ENCODE results near the gene VKORC1.

The VKORC1 gene

DNA sequence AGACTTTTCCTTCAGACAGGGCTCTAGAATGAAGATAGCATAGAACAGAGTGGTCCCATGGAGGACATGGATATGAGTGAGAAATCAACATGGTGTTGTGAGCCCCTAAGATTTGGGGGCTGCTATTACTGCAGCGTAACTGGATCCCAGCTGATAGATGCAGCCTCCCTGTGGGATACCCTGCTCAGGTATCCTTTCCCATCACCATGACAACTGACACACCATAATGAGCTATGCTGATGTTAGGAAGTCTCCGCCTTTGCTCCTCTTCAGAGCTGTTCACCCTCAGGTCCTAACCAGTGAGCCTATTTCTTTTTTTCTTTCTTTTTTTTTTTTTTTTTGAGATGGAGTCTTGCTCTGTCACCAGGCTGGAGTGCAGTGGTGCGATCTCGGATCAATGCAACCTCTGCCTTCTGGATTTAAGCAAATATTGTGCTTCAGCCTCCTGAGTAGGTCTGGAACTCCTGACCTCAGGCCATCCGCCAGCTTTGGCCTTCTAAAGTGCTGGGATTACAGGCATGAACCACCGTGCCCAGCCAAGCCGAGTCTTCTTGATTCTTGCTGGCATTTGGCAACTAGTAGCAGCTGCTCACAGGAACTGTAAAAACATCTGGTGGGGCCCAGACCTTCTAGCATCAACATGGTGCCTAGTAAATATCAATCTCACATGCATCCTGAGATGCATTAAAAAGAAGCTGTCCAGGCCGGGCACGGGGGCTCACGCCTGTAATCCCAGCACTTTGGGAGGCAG is 44.1 kb downstream of the VKORC1 start:
- TF ChIP-seq GATA3 (IDR thresholded peaks at IDR 0.05; ENCODE audit: low read depth, low read length) (no peak), GATA2 (IDR thresholded peaks at IDR 0.05; ENCODE audit: low read depth, low read length) (no peak)

GRCh38 chr16:31043898-31044481 is 50.6 kb downstream of the VKORC1 start:
- no peak for TF ChIP-seq GATA2 (IDR thresholded peaks at IDR 0.05; ENCODE audit: low read depth, low read length)
- no peak for TF ChIP-seq GATA3 (IDR thresholded peaks at IDR 0.05; ENCODE audit: low read depth, low read length)

DNA sequence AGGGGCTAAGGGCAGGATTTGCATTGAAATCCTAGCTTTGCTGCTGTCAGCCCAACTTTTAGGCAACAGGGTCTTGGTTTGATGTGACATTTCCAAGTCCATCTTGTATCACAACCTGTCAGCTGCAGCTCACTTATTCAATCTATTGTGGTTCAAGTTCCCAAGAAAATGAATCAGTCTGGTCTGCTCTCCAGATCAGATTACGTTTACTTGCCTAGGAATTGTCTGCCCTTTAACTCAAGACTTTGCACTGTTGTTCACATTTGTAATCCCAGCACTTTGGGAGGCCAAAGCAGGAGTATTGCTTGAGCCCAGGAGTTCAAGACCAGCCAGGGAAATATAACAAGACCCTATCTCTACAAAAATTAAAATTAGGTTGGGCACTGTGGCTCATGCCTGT is 51.2 kb downstream of the VKORC1 start:
- TF ChIP-seq GATA2 (IDR thresholded peaks at IDR 0.05; ENCODE audit: low read depth, low read length) (no peak), GATA3 (IDR thresholded peaks at IDR 0.05; ENCODE audit: low read depth, low read length) (no peak)

- TF ChIP-seq GATA3 (IDR thresholded peaks at IDR 0.05; ENCODE audit: low read depth, low read length): no peak
- TF ChIP-seq GATA2 (IDR thresholded peaks at IDR 0.05; ENCODE audit: low read depth, low read length): no peak
Measured at GRCh38 chr16:31042866-31043265, 51.7 kb downstream of the VKORC1 start.

All from SH-SY5Y (cell line).